ENCODE measurements around the gene FOLR2.

DNA sequence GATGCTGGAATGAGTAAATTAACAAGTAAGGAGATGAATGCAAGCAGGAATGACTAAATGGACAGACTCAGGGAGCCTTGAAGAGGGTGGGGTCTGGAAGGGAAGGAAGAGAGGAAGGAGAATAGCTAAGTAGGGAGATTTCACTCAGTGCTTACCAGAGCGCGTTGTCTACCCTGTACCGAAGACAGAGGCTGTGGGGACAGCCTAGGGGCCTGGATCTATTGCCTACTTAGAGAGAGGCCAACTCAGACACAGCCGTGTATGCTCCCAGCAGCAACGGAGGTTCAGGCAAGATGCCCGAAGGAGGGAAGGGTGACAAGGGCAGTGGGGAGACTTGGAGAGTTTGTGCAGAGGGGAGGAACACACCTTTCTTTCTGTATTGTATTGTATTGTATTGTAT lies at the start of gene FOLR2:
- TF ChIP-seq CTCF (IDR thresholded peaks at IDR 0.05) = no peak
- no peak for TF ChIP-seq EZH2 (IDR thresholded peaks at IDR 0.05; ENCODE audit: borderline replicate concordance, insufficient read depth, low read depth, low read length, poor library complexity, severe bottlenecking)
